OCI-LY1 (cell line): ENCODE results near the gene PIH1D1.
A peak's percentile ranks its signal among the peaks of the same experiment; 100 is the strongest.

Experiments used
- H2AFZ ChIP-seq: fragments of 200-600 bp; sonication (generic), shearing (Covaris generic); 2 replicates; pipeline ENCODE4 v1.6.0; 2014; ENCODE audit warnings: antibody characterized with exemption, mild to moderate bottlenecking, low read length
- H3F3A ChIP-seq: fragments of 200-600 bp; sonication (generic), shearing (Covaris generic); 2 replicates; pipeline ENCODE4 v1.6.0; 2014; ENCODE audit warnings: mild to moderate bottlenecking, antibody characterized with exemption, low read length, moderate library complexity; ENCODE audit not compliant: insufficient read depth
- H3K27ac ChIP-seq: fragments of 200-600 bp; sonication (generic); 2 replicates; pipeline ENCODE4 v1.5.1; 2014; ENCODE audit warnings: low read length, mixed run types, mild to moderate bottlenecking, low read depth; ENCODE audit not compliant: poor library complexity, severe bottlenecking
- H3K27me3 ChIP-seq: fragments of 200-600 bp; sonication (generic); 2 replicates; pipeline ENCODE4 v1.6.0; 2014; ENCODE audit warnings: antibody characterized with exemption, mild to moderate bottlenecking, low read length, moderate library complexity; ENCODE audit not compliant: insufficient read depth
- H3K36me3 ChIP-seq: fragments of 200-600 bp; sonication (generic); 2 replicates; pipeline ENCODE4 v1.6.1; 2014; ENCODE audit warnings: mild to moderate bottlenecking, antibody characterized with exemption, low read length, moderate library complexity, mixed read lengths; ENCODE audit not compliant: insufficient read depth
- H3K4me1 ChIP-seq: fragments of 200-600 bp; sonication (generic); 2 replicates; pipeline ENCODE4 v1.5.1; 2014; ENCODE audit warnings: mild to moderate bottlenecking, low read length, moderate library complexity; ENCODE audit not compliant: insufficient read depth, severe bottlenecking
- H3K4me2 ChIP-seq: fragments of 200-600 bp; sonication (generic), shearing (Covaris generic); 2 replicates; pipeline ENCODE4 v1.6.1; 2014; ENCODE audit warnings: low read length
- H3K4me3 ChIP-seq: fragments of 200-600 bp; sonication (generic); 2 replicates; pipeline ENCODE4 v1.5.1; 2014; ENCODE audit warnings: low read length, low read depth, mild to moderate bottlenecking, mixed read lengths; ENCODE audit not compliant: poor library complexity, severe bottlenecking
- H3K79me2 ChIP-seq: fragments of 200-600 bp; shearing (Covaris generic); 2 replicates; pipeline ENCODE4 v1.6.1; 2016; ENCODE audit warnings: mixed run types, low read length, mixed read lengths; ENCODE audit not compliant: insufficient read depth
- H3K9ac ChIP-seq: fragments of 200-600 bp; sonication (generic), shearing (Covaris generic); 2 replicates; pipeline ENCODE4 v1.6.1; 2014; ENCODE audit warnings: mild to moderate bottlenecking, low read length, mixed read lengths
- H3K9me2 ChIP-seq: fragments of 200-600 bp; sonication (generic), shearing (Covaris generic); 2 replicates; pipeline ENCODE4 v1.6.1; 2014; ENCODE audit warnings: low read depth, mild to moderate bottlenecking, low read length, mixed read lengths
- H3K9me3 ChIP-seq: fragments of 200-600 bp; shearing (Covaris generic); 2 replicates; pipeline ENCODE4 v1.6.1; 2014; ENCODE audit warnings: low read length, mixed read lengths
- H4K20me1 ChIP-seq: fragments of 200-600 bp; sonication (generic), shearing (Covaris generic); 2 replicates; pipeline ENCODE4 v1.6.0; 2016; ENCODE audit warnings: mild to moderate bottlenecking, low read length; ENCODE audit not compliant: insufficient read depth
- CTCF ChIP-seq: fragments of 200-600 bp; sonication (generic), shearing (Covaris generic); IDR thresholded peaks from 2 replicates; pipeline ENCODE4 v1.5.1; 2017; ENCODE audit warnings: mild to moderate bottlenecking, antibody characterized with exemption, low read length, moderate library complexity, mixed read lengths
- EZH2 ChIP-seq: fragments of 200-600 bp; sonication (generic), shearing (Covaris generic); IDR thresholded peaks from 2 replicates; pipeline ENCODE4 v1.8.0; 2017; ENCODE audit warnings: borderline replicate concordance, mixed run types, mild to moderate bottlenecking, antibody characterized with exemption, low read length, moderate library complexity, mixed read lengths

The PIH1D1 gene

GRCh38 chr19:49456326-49456725 is 4.7 kb upstream of the PIH1D1 start:
- no peak overlapping the region for H2AFZ ChIP-seq

GRCh38 chr19:49455773-49456172 is 4.2 kb upstream of the PIH1D1 start:
- H3K4me1 ChIP-seq = peaks cover 29% of the 10 kb centered on the region
- TF ChIP-seq CTCF (no peak), EZH2 (no peak)
- H3K79me2 ChIP-seq = peaks cover 4% of the 10 kb centered on the region; the same call in 1 of the 2 replicates
- peaks cover 7% of the 10 kb centered on the region; the same call in 1 of the 2 replicates for H3F3A ChIP-seq
- H3K9me3 ChIP-seq = no peaks in the 10 kb centered on the region
- peaks cover 13% of the 10 kb centered on the region; the same call in 1 of the 2 replicates for H3K36me3 ChIP-seq
- no peaks in the 10 kb centered on the region for H3K9me2 ChIP-seq
- H3K27ac ChIP-seq = no peak overlapping the region
- H3K27me3 ChIP-seq = no peaks in the 10 kb centered on the region
- H2AFZ ChIP-seq = no peak overlapping the region
- no peak overlapping the region for H3K4me3 ChIP-seq
- no peak overlapping the region for H3K4me2 ChIP-seq
- no peak overlapping the region for H3K9ac ChIP-seq
- H4K20me1 ChIP-seq = no peaks in the 10 kb centered on the region

More at GRCh38 chr19:49456326-49456725, 4.7 kb upstream of the PIH1D1 start:
- Histone ChIP-seq H3K9me3 (no peaks in the 10 kb centered on the region), H3F3A (peaks cover 7% of the 10 kb centered on the region; the same call in 1 of the 2 replicates), H3K36me3 (peaks cover 13% of the 10 kb centered on the region; the same call in 1 of the 2 replicates), H3K27me3 (no peaks in the 10 kb centered on the region), H3K4me3 (no peak overlapping the region), H3K9ac (no peak overlapping the region), H3K4me2 (no peak overlapping the region), H3K9me2 (no peaks in the 10 kb centered on the region), H4K20me1 (no peaks in the 10 kb centered on the region), H3K79me2 (0 out of 2 replicates have a peak, but pooled peaks cover 2% of the 10 kb centered on the region), H3K4me1 (peaks cover 28% of the 10 kb centered on the region), H3K27ac (no peak overlapping the region)
- no peak for TF ChIP-seq CTCF
- TF ChIP-seq EZH2 = no peak

GRCh38 chr19:49453757-49454240 is 2.2 kb upstream of the PIH1D1 start:
- Histone ChIP-seq H2AFZ (no peak overlapping the region), H3K4me3 (peak overlapping the region; percentile 77), H3K79me2 (peaks cover 7% of the 10 kb centered on the region; the same call in 1 of the 2 replicates), H3F3A (peaks cover 7% of the 10 kb centered on the region; the same call in 1 of the 2 replicates), H3K36me3 (peaks cover 17% of the 10 kb centered on the region; the same call in 1 of the 2 replicates), H3K9ac (peak overlapping the region; percentile 91), H3K27ac (peak overlapping the region; percentile 89), H3K9me2 (no peaks in the 10 kb centered on the region), H3K9me3 (no peaks in the 10 kb centered on the region), H3K4me1 (peaks cover 37% of the 10 kb centered on the region), H4K20me1 (no peaks in the 10 kb centered on the region), H3K27me3 (no peaks in the 10 kb centered on the region), H3K4me2 (peak overlapping the region; percentile 77)
- no peak for TF ChIP-seq EZH2
- TF ChIP-seq CTCF = no peak
